GM12891 (cell line): ENCODE measurements around the gene RAI1.

Experiments
- PAX5 ChIP-seq: IDR thresholded peaks from 2 replicates; pipeline ENCODE4 v1.6.1; 2011; ENCODE audit warnings: low read length, moderate library complexity, mild to moderate bottlenecking; ENCODE audit not compliant: insufficient read depth, severe bottlenecking
- POLR2A ChIP-seq: IDR thresholded peaks from 2 replicates; pipeline ENCODE4 v1.6.1; 2011; ENCODE audit warnings: low read depth, low read length, control low read depth
- POLR2AphosphoS5 ChIP-seq: IDR thresholded peaks from 2 replicates; pipeline ENCODE4 v1.6.1; 2011; ENCODE audit warnings: low read depth, low read length, control low read depth
- POU2F2 ChIP-seq: IDR thresholded peaks from 2 replicates; pipeline ENCODE4 v1.6.1; 2011; ENCODE audit warnings: low read depth, mild to moderate bottlenecking, control low read depth, low read length, moderate library complexity
- SPI1 ChIP-seq: IDR thresholded peaks from 2 replicates; pipeline ENCODE4 v1.6.1; 2011; ENCODE audit warnings: low read depth, low read length, control low read depth
- TAF1 ChIP-seq: IDR thresholded peaks from 2 replicates; pipeline ENCODE4 v1.6.1; 2011; ENCODE audit warnings: low read depth, low read length, control low read depth

- TF ChIP-seq SPI1 (no peak), TAF1 (no peak), POLR2A (no peak), POLR2AphosphoS5 (no peak), POU2F2 (no peak), PAX5 (no peak)
Measured at GRCh38 chr17:17719966-17720543, 38.8 kb downstream of the RAI1 start.
